Stimulated activated memory B cell treated with anti-CD40 and anti-IgM and Interleukin-4, amounts not matched to agents 10 μg/mL and 1 μg/mL and 100 μg/mL, for 72 hours (primary cell): Measurements from ENCODE around the gene DNAJB11.

Experiments used
- ATAC-seq: fragments of 150-1000 bp; cut with Tn5 transposase; 2 replicates; pipeline ENCODE4 v1.10.0; 2021
- H3K27ac Mint-ChIP-seq: one replicate; pipeline ENCODE4 v1.8.0; 2022; ENCODE audit warnings: mild to moderate bottlenecking, mixed read lengths
- H3K27me3 Mint-ChIP-seq: one replicate; pipeline ENCODE4 v1.8.0; 2022; ENCODE audit warnings: mixed read lengths
- H3K36me3 Mint-ChIP-seq: one replicate; pipeline ENCODE4 v1.8.0; 2022; ENCODE audit warnings: mixed read lengths
- H3K4me1 Mint-ChIP-seq: one replicate; pipeline ENCODE4 v1.8.0; 2022; ENCODE audit warnings: mixed read lengths
- H3K4me3 Mint-ChIP-seq: one replicate; pipeline ENCODE4 v1.8.0; 2022; ENCODE audit warnings: mild to moderate bottlenecking, moderate library complexity, mixed read lengths
- H3K9me3 Mint-ChIP-seq: one replicate; pipeline ENCODE4 v1.8.0; 2022; ENCODE audit warnings: mixed read lengths

Gene DNAJB11

DNA sequence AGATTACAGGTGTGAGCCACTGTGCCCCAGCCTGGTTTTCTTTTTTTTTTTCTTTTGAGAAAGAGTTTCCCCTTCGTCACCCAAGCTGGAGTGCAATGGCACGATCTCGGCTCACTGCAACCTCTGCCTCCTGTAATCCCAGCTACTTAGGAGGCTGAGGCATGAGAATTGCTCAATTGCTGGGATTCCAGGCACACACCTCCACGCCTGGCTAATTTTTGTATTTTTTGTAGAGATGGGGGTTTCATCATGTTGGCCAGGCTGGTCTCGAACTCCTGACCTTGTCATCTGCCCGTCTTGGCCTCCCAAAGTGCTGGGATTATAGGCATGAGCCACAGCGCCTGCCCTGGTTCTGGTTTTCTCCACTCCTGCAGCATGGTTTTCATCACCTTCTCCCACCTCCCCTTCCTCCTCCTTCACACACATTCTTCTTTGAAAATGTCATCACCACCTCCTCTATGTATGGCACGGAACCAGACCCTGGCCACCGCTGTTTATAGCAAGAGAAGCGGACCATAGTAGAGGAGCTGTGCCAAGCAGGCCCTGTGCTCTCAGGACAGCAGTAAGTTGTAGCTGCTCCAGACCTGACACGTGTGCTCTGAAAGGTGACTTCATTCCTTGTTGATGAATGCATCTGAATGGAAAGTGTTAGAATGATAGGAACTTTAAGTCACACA lies 27.7 kb downstream of the DNAJB11 start:
- H3K9me3 Mint-ChIP-seq: no peaks in the 10 kb centered on the region
- H3K27me3 Mint-ChIP-seq: peaks cover 9% of the 10 kb centered on the region
- no peaks in the 10 kb centered on the region for H3K36me3 Mint-ChIP-seq
- H3K27ac Mint-ChIP-seq: no peak overlapping the region
- no peak overlapping the region for H3K4me3 Mint-ChIP-seq
- ATAC-seq: no peak
- H3K4me1 Mint-ChIP-seq: no peaks in the 10 kb centered on the region

DNA sequence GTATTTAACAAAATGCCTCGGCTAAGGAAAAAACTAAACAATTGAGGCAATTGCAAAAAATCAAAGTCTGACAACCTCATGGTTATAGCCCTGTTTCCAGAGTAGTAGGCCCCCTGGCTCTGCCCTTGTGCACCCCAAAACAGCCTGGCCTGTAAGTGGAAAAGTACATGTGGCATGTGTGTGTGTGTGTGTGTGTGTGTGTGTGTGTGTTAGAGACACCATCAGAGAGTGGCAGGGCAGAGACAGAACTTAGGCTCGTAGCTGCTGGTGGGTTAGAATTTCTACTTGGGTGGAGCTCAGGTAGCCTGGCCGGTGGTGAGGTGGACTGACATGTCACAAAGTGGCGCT lies 28.2 kb downstream of the DNAJB11 start:
- Mint-ChIP-seq H3K27ac (no peak overlapping the region), H3K4me3 (no peak overlapping the region), H3K9me3 (no peaks in the 10 kb centered on the region), H3K4me1 (no peaks in the 10 kb centered on the region), H3K36me3 (no peaks in the 10 kb centered on the region), H3K27me3 (peaks cover 9% of the 10 kb centered on the region)
- no peak for ATAC-seq

DNA sequence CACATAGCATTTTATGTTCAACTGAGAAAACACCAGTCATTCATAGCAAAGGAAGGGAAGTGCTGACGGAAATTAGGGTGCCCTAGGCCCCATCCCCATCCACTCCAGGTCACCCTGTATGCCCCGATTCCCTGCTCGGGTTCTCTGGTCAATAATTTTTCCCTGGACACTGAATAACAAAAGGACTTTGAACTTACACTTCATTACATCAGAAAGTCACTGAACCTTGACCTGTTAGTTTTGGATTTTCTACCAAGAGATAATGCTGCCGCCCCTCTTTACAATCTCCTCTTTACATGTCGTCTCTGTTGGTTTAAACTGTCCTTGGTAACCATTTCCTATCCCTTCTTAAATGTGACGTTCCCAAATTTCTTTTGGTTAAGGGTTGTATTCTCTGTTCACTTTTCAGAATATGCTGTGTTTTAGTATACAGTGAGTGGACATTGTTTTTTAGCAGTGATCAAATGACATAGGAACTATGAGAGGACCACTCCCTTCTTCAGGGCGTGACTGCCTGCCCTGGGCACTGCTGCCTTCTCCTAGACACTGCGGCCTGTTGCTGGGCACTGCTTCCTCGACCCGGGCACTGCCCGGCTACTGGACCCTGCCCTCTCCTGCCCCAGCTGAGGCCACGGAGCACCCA lies 28.7 kb downstream of the DNAJB11 start:
- Mint-ChIP-seq H3K36me3 (no peaks in the 10 kb centered on the region), H3K4me3 (no peak overlapping the region), H3K9me3 (no peaks in the 10 kb centered on the region), H3K27me3 (peaks cover 9% of the 10 kb centered on the region), H3K27ac (no peak overlapping the region), H3K4me1 (no peaks in the 10 kb centered on the region)
- no peak for ATAC-seq

DNA sequence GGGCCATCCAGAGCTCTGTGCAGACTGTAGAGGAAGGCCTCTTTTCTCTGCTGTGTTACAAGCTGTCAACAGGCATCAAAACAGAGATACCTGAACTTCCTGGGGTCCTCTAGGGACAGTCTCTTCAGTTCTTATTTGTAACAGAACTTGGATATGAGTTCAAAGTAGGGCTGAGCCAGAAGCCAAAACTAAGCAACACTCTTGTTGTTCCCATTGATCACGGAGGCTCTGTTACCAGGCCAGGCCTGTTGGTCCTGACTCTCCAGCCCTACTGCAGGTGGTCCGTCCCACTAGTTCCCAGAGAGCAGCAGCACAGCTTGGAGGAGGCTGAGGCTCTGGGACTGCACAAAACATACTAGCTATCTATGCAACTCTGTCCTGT lies 29.3 kb downstream of the DNAJB11 start:
- H3K4me1 Mint-ChIP-seq: no peaks in the 10 kb centered on the region
- no peak overlapping the region for H3K4me3 Mint-ChIP-seq
- peaks cover 9% of the 10 kb centered on the region for H3K27me3 Mint-ChIP-seq
- no peaks in the 10 kb centered on the region for H3K36me3 Mint-ChIP-seq
- no peak overlapping the region for H3K27ac Mint-ChIP-seq
- ATAC-seq: no peak
- H3K9me3 Mint-ChIP-seq: no peaks in the 10 kb centered on the region

DNA sequence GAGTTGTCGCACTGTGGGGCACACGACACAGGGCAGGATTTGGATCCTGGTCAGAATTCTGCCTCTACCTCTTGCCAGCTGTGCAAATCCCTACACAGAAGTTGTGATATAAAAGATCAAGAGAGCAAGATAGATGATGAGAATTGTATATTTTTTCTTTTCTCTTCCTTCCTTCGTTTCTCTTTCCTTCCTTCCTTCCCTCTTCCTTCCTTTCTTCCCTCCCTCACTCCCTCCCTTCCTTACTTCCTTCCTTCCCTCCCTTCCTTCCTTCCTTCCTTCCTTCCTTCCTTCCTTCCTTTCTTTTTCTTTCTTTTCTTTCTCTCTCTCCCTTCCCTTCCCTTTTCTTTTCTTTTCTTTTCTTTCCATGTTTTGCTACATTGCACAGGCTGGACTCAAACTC lies 30.4 kb downstream of the DNAJB11 start:
- Mint-ChIP-seq H3K36me3 (no peaks in the 10 kb centered on the region), H3K4me1 (no peaks in the 10 kb centered on the region), H3K9me3 (no peaks in the 10 kb centered on the region), H3K27ac (no peak overlapping the region), H3K27me3 (peaks cover 16% of the 10 kb centered on the region), H3K4me3 (no peak overlapping the region)
- ATAC-seq: no peak

DNA sequence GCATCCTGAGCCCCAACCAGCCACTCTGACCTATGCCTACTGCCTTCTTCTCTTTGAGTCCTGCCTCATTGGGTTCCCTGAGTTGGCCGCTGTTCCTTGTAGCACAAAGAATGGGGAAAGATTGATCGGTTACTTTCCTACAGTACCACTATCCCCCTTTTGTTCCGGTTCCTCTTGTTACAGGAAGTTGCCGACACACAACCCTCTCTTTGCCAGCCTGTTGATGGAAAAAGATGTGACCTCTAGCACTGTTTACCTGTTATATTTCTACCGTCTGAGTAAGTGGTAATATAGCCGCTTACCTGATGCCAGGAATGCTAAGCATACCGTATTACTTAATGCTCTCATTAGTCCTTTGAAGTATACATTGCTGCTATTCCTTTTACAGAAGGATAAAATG lies 32.6 kb downstream of the DNAJB11 start:
- peaks cover 7% of the 10 kb centered on the region for H3K27me3 Mint-ChIP-seq
- no peaks in the 10 kb centered on the region for H3K4me1 Mint-ChIP-seq
- H3K4me3 Mint-ChIP-seq: no peak overlapping the region
- H3K9me3 Mint-ChIP-seq: no peaks in the 10 kb centered on the region
- no peak overlapping the region for H3K27ac Mint-ChIP-seq
- no peaks in the 10 kb centered on the region for H3K36me3 Mint-ChIP-seq
- no peak for ATAC-seq

DNA sequence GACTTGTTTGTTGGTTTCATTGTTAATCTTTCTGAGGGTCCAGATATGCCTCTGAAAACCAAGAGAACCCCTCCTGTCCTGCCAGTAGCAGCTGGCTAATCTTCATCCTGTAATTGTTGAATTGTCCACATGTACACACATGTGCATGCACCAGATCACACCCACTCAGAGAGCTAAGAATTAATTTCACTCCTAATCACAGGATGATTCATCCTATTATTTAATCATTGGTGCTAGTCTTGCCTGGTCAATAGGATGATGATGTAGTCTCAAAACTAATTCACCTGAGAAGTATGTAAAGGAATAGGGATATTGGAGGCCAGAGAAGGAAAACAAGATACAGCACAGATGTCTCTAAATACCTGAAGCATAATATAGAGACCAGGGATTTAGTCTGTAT lies 34.6 kb downstream of the DNAJB11 start:
- Mint-ChIP-seq H3K4me1 (no peaks in the 10 kb centered on the region), H3K4me3 (no peak overlapping the region), H3K27ac (no peak overlapping the region), H3K36me3 (no peaks in the 10 kb centered on the region), H3K27me3 (peaks cover 7% of the 10 kb centered on the region), H3K9me3 (no peaks in the 10 kb centered on the region)
- no peak for ATAC-seq

DNA sequence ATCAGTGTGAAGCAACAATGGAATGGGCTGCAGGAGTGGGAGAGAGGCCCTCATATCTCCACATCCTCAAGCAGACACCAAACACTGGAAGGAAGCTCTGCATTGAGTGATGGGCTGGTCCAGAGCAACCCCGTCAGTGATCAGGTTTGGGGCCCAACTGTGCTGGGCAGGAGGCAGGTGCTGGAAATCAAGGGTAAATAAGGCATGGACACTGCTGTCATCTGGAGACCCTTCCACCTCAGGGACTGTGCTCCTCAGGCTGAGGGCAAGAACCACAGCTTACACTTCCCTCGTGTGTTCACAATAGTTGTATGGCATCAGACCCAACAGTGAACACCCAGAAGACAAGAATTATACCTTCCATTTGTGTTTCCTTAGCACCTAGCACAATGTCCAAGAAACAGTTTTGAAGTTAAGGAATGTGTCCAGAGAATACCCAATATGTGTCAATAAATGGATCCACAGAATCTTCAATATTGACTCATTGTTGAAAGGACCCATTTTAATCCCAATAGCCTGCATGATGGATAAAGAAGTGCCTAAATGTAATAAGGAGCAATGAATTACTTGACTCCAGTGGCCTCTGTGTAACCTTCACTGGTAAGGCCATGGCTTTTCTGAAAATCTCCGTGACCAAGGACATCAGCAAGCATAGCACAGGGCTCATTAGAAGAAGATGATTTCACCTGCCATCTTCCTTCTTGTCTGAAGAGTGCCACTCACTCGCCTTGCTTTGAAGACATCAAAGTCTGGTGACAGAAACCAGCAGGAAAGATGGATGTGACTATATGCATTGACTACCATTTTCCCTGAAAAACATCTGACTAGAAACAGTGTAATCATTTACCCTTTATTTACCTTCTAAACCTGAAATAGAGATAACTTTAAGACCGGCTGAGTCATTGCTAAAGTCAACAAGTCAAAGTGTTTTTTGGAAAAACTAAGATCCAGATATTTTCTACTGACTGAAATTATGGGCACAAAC lies 35.3 kb downstream of the DNAJB11 start:
- no peak for ATAC-seq
- Mint-ChIP-seq H3K36me3 (no peaks in the 10 kb centered on the region), H3K4me1 (no peaks in the 10 kb centered on the region), H3K27me3 (peaks cover 7% of the 10 kb centered on the region), H3K27ac (no peak overlapping the region), H3K4me3 (no peak overlapping the region), H3K9me3 (no peaks in the 10 kb centered on the region)

DNA sequence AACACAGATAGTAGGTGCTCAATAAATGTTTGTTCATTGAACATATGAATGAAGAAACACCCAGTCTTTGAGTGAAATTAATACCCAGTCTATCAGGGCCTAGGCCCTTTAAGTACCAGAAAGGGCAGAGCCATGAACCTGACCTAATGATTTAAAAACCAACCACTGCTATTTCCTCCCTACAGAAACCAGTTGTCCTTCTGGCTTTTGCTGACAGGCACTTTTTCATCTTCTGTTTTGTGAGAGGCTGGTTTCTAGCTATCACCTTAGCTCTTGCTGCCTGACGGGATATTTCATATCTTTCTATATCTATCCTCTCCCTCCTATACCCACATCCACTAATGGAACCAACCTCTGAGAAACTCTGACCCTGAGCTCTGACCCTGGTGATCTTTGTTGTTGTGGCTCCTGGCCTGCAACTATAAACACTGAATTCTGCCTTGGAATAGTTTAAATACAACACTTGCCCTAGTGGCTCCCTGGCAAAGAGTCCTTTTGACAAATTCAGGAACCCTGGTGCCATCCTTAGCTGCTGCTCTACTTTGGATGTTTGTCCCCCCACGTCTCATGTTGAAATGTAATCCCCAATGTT lies 38.2 kb downstream of the DNAJB11 start:
- Mint-ChIP-seq H3K9me3 (no peaks in the 10 kb centered on the region), H3K27ac (no peak overlapping the region)

DNA sequence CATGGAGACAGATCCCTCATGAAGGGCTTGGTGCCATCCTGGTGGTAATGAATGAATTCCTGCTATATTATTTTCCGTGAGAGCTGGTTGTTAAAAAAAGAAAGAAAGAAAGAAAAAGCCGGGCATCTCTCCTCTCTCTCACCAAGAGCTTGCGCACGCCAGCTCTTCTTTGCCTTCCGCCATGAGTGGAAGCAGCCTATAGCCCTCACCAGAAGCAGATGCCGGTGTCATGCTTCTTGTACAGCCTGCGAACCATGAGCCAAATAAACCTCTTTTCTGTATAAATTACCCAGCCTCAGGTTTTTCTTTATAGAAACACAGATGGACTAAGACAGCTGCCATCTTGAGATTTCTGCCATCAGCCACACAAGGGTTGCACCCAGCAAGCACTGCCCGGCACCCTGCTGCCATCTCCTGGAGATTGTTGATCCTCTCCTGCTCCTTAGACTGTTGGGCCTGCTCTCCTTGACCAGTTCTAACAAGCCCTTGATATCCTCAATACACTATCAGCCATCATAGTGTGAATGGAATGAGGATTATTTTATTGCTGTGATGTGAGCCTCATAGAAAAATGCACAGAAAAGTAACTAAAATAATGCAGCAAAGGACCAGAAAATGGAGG lies 38.8 kb downstream of the DNAJB11 start:
- peak; percentile 43 for ATAC-seq
- H3K36me3 Mint-ChIP-seq: no peaks in the 10 kb centered on the region
- no peak overlapping the region for H3K27ac Mint-ChIP-seq

More for the DNA sequence above, 38.2 kb downstream of the DNAJB11 start:
- no peak overlapping the region for H3K4me3 Mint-ChIP-seq
- peaks cover 15% of the 10 kb centered on the region for H3K27me3 Mint-ChIP-seq
- H3K4me1 Mint-ChIP-seq: no peaks in the 10 kb centered on the region
- ATAC-seq: no peak
- no peaks in the 10 kb centered on the region for H3K36me3 Mint-ChIP-seq

DNA sequence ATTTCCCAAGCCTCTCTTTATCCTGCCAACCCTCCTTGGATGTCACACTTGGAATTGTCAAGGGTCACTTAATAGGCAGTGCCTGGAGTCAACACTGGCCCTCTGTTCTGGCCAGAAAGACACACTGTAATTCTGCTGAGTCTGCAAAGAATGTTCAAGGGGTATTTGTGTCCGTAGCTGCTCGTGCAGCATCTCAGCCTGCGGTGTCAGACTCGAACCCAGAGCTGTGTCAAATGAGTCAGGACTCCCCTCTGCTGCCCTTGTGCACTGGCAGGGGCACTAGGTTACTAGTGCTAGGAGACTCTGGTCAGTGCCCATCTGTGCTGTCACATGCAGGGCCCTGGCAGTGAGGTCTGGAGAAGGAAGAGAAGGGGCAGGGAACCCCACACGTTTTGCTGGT lies 41.5 kb downstream of the DNAJB11 start:
- H3K27ac Mint-ChIP-seq: no peak overlapping the region
- H3K4me3 Mint-ChIP-seq: no peak overlapping the region
- no peaks in the 10 kb centered on the region for H3K36me3 Mint-ChIP-seq
- ATAC-seq: no peak
- peaks cover 8% of the 10 kb centered on the region for H3K27me3 Mint-ChIP-seq
- H3K9me3 Mint-ChIP-seq: no peaks in the 10 kb centered on the region
- H3K4me1 Mint-ChIP-seq: peaks cover 17% of the 10 kb centered on the region

More for the DNA sequence above, 38.8 kb downstream of the DNAJB11 start:
- no peaks in the 10 kb centered on the region for H3K9me3 Mint-ChIP-seq
- H3K4me3 Mint-ChIP-seq: no peak overlapping the region
- H3K27me3 Mint-ChIP-seq: peaks cover 15% of the 10 kb centered on the region
- peaks cover 3% of the 10 kb centered on the region for H3K4me1 Mint-ChIP-seq

DNA sequence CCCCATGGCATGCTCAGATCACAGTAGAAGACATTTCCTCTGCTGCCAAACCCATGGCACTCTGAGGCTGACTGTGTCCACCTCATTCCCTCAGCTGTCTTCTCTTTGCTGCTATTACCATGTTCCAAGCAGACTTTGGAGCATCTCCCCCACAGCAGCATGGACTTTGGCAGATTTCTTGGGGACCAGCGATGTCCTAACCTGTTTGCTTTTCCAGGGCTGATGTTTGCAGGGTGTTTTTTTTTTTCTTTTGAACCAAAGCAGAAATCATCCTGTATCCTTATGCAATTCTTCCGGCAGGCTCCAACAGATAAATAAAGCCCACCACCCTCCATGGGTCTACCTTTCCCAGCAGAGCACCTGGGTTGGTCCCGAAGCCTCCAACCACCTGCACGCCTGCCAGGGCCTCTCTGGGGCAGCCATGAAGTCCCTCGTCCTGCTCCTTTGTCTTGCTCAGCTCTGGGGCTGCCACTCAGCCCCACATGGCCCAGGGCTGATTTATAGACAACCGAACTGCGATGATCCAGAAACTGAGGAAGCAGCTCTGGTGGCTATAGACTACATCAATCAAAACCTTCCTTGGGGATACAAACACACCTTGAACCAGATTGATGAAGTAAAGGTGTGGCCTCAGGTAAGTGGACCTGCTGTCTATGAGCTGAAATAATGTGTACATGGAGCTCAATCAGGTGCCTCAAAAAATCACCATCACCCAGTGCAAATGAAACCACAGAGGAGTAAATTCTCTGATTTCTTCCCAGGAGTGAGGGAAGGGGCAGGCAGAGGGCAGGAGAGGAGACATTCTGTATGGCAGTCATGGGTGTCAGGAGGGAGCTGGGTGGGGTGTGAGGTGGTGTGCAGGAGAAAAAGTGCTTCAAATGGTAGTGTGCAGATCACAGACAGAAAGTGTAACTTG lies 42.5 kb downstream of the DNAJB11 start, which contains the start of gene AHSG:
Gene AHSG, plus strand, starts transcription at position 340 of the 916 bp plus-strand sequence. Its CDS starts 82 bp downstream, at position 422.
- Mint-ChIP-seq H3K4me3 (no peak within 1 kb of the TSS), H3K4me1 (peaks cover 21% of the 10 kb centered on the region), H3K9me3 (no peaks in the 10 kb centered on the region)

DNA sequence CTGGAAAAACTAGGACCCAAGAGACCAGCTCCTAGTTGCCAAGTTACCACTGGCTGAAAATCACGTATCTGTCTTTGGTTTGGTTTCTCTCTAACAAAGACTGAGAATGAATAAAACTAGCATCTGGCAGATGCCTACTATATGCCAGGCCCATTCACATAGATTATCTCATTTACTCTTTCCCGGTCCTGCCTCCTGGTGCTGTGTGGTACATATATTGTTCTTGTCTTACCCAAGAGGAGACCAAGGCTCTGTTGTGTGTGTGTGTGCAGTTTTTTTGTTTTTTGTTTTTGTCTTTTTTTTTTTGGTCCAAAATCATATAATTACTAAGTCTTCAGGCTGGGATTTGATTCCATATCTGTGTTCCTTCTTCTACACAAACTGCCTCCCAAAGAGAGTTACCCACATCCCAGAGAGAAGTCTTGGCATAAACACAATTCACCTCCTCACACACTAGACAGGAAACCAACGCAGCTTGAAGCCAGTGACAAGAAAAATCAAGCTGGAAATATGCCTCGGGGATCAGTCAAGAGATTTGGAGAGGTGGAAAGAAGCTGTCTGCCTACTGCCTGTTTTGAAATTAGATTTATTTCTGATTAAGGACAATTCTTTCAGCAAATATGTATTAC lies 43.2 kb downstream of the DNAJB11 start:
- no peak overlapping the region for H3K27ac Mint-ChIP-seq
- H3K36me3 Mint-ChIP-seq: no peaks in the 10 kb centered on the region
- peaks cover 18% of the 10 kb centered on the region for H3K27me3 Mint-ChIP-seq
- no peak for ATAC-seq
- no peak overlapping the region for H3K4me3 Mint-ChIP-seq
- H3K9me3 Mint-ChIP-seq: no peaks in the 10 kb centered on the region
- peaks cover 21% of the 10 kb centered on the region for H3K4me1 Mint-ChIP-seq

More for the DNA sequence above, 42.5 kb downstream of the DNAJB11 start, which contains the start of gene AHSG:
- H3K27ac Mint-ChIP-seq: no peak within 1 kb of the TSS
- no peaks in the 10 kb centered on the region for H3K36me3 Mint-ChIP-seq
- H3K27me3 Mint-ChIP-seq: peaks cover 10% of the 10 kb centered on the region
- no peak for ATAC-seq

DNA sequence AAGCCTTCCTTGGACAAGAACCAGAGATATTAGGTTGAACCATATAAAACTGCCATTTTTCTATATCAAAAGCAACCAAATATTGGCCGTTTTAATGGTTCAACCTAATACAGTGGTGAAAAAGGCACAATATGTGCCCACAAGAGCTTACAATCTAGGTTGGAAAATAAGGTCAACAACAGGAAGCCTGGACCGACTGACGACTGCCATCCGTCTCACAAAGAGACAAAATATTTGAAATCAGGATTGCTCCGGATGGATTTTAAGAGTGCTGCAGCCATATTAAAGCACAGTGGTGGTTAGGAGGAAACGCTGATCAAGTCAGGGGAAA lies 43.7 kb downstream of the DNAJB11 start:
- Mint-ChIP-seq H3K27ac (no peak overlapping the region), H3K4me1 (peaks cover 21% of the 10 kb centered on the region)

More for the DNA sequence above, 43.7 kb downstream of the DNAJB11 start:
- H3K4me3 Mint-ChIP-seq: peak overlapping the region; percentile 19
- H3K36me3 Mint-ChIP-seq: no peaks in the 10 kb centered on the region
- ATAC-seq: no peak
- peaks cover 18% of the 10 kb centered on the region for H3K27me3 Mint-ChIP-seq
- H3K9me3 Mint-ChIP-seq: no peaks in the 10 kb centered on the region
